Prostate gland (tissue), 2 donors: ENCODE data around the gene SPATA4. TPM values are rescaled to one million over a fixed set of nuclear protein-coding genes. Genes with fewer than 3 reads are reported as not detected.

Source experiments
- DNase-seq: peaks from one replicate; pipeline ENCODE4 v3.0.0-alpha.2; 2019; ENCODE audit warnings: low spot score
- H3K27ac ChIP-seq, 2 donors: fragments of 200-600 bp; sonication (generic); 2 replicates each; pipeline ENCODE4 v1.5.1; 2017 to 2019
- H3K27me3 ChIP-seq: fragments of 200-600 bp; sonication (generic); replicated peaks from 2 replicates; pipeline ENCODE4 v1.5.1; 2019; ENCODE audit not compliant: insufficient read depth
- H3K36me3 ChIP-seq, 2 donors: fragments of 200-600 bp; sonication (generic); 1 replicate in 1 of 2; 2 replicates in 1 of 2; pipeline versions ENCODE4 v1.5.1 to v1.8.1; 2017 to 2019
- H3K4me1 ChIP-seq: fragments of 200-600 bp; sonication (generic); replicated peaks from 2 replicates; pipeline ENCODE4 v1.5.1; 2019
- H3K4me3 ChIP-seq, 2 donors: fragments of 200-600 bp; sonication (generic); 2 replicates each; pipeline ENCODE4 v1.5.1; 2017 to 2019
- H3K9me3 ChIP-seq: fragments of 200-600 bp; sonication (generic); 2 replicates; pipeline ENCODE4 v1.5.1; 2017
- CTCF ChIP-seq, 4 experiments: fragments of 200-600 bp in 2 of 4; fragments of 450-650 bp in 2 of 4; sonication (generic) in 2 of 4; IDR thresholded peaks; 1 replicate in 3 of 4; 2 replicates in 1 of 4; pipeline ENCODE4 v1.5.1; 2016 to 2019; ENCODE audit warnings: antibody characterized with exemption in 4 of 4, mild to moderate bottlenecking in 2 of 4, moderate library complexity in 2 of 4
- POLR2A ChIP-seq: fragments of 450-650 bp; IDR thresholded peaks from one replicate; pipeline ENCODE4 v1.6.1; 2016; ENCODE audit warnings: antibody characterized with exemption, mild to moderate bottlenecking
- POLR2AphosphoS5 ChIP-seq: sonication (generic); formaldehyde crosslinking; IDR thresholded peaks from one replicate; pipeline ENCODE4 v1.6.1; 2017; ENCODE audit warnings: antibody characterized with exemption
- WGBS: methylation state at CpG from one replicate; pipeline ENCODE4 v1.1.5; 2018; 5-methylcytosine and 5-hydroxymethylcytosine counted together
- intact Hi-C: fragments of 100-400 bp; cut with DNase I; formaldehyde crosslinking; loops from one replicate; pipeline ENCODE4 v1.14.2; 2022
- total RNA-seq, 2 donors: library from RNA; depleted of rRNA; stranded (reverse); fragments of >200 nt; gene quantifications; one replicate each; pipeline ENCODE4 v1.1.0, GENCODE V29; 2016

Gene SPATA4
- total RNA-seq, result 10 to 100 TPM in 1 of 2 donors, under 1 TPM in 1; 0.68 to 10.2 TPM

DNA sequence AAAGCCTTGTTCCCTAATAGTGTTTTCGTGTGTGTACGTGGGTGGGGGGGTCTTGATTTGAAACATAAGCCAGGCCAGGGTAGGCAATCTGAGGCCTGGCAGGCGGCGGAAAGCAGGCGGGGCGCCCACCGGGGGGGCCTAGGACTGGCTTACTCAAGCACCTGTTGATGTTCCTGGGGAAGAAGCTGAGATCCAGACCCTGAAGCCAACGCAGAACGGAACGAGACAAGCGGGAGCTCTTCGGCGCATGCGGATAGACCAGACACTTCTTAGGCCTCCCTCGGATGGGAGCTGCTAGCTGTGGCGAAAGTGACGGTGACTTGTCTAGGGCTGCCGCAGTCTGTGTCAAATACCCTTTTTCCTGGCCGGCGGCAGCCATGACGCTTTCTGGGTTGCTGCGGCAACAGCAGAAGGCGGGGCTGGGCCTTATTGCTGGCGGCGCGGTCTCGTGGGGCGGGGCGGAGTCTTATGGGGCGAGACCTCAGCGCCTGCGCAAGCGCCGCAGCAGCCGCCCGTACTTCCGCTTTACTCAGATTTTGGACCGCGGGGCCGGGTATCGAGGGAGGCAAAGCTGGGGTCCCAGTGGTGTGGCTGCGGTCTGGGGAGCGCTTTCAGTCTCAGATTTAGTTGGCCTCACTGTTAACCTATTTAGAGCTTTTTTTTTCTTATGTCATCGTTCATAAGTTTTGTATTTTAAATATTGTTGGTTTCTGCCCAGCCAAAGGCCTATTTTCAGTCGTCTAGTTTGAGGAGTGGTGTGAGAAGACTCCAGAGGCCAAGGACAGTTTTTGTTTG, at the start of gene SPATA4:
Gene SPATA4 (minus strand): TSS at position 402 of the 795 bp plus-strand sequence. CDS start 23 bp downstream, at position 379.
- DNase-seq, result peak; percentile 93
- intact Hi-C loops, result loop anchor here (10.0 kb wide), 1 partner anchor 79 kb away; no protein-coding TSS in a partner anchor
- WGBS, result under 1% methylated on average over 45 of the region's 45 CpGs
- peak; percentile 32 for TF ChIP-seq POLR2A
- TF ChIP-seq POLR2AphosphoS5, result peak; percentile 88
- TF ChIP-seq CTCF (IDR thresholded peaks at IDR 0.05), result no peak
- H3K27me3 ChIP-seq, result no peaks in the 10 kb centered on the region
- H3K27ac ChIP-seq, result peak within 1 kb of the TSS; percentile 65 to 77
- H3K4me3 ChIP-seq, result peak within 1 kb of the TSS; percentile 41 to 51
- no peaks in the 10 kb centered on the region for H3K4me1 ChIP-seq
- no peaks in the 10 kb centered on the region for H3K9me3 ChIP-seq
- no peaks in the 10 kb centered on the region for H3K36me3 ChIP-seq

DNA sequence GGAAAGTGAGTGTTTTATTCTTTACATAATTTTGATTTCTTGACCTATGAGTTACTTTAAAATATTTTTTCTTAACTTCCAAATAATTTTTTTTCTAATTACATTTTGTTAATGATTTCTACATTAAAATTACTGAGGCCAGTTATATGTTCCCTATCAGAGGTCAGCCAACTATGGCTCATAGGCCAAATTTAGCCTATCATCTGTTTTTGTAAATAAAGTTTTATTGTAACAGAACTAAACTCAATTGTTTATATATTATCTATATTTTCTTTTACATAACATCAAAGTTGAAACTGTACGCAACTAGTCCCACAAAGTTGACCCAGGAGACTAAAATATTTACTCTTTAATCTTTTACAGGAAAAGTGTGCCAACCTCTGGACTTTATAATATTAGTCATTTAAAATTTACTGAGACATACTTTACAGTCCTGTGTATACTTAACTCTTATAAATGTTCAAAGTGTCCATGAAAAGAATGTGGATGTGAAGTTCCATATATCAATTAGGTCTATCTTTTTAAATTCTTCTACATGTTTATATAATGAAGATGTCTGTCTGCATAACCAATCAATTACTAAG, 47.5 kb upstream of the SPATA4 start:
- no peaks in the 10 kb centered on the region for H3K9me3 ChIP-seq
- TF ChIP-seq CTCF (IDR thresholded peaks at IDR 0.05), result no peak
- TF ChIP-seq POLR2A, result no peak
- no peak for TF ChIP-seq POLR2AphosphoS5
- 55% methylated on average over 1 of the region's 1 CpG for WGBS
- no peak overlapping the region for H3K4me3 ChIP-seq
- no peaks in the 10 kb centered on the region for H3K36me3 ChIP-seq
- H3K27ac ChIP-seq, result no peak overlapping the region
- no peaks in the 10 kb centered on the region for H3K4me1 ChIP-seq
- intact Hi-C loops, result no loop called here
- no peak for DNase-seq
- H3K27me3 ChIP-seq, result no peaks in the 10 kb centered on the region

- H3K27ac ChIP-seq, result no peak overlapping the region
- intact Hi-C loops, result no loop called here
- H3K9me3 ChIP-seq, result no peaks in the 10 kb centered on the region
- no peaks in the 10 kb centered on the region for H3K27me3 ChIP-seq
- H3K4me1 ChIP-seq, result no peaks in the 10 kb centered on the region
- H3K36me3 ChIP-seq, result no peaks in the 10 kb centered on the region
- WGBS, result 87% methylated on average over 8 of the region's 8 CpGs
- DNase-seq, result no peak
- TF ChIP-seq POLR2AphosphoS5, result no peak
- no peak for TF ChIP-seq POLR2A
- no peak for TF ChIP-seq CTCF (IDR thresholded peaks at IDR 0.05)
- no peak overlapping the region for H3K4me3 ChIP-seq
Measured at GRCh38 chr4:176241703-176242102, 46.3 kb upstream of the SPATA4 start.

GRCh38 chr4:176238826-176239225, 43.4 kb upstream of the SPATA4 start:
- Histone ChIP-seq H3K4me3 (no peak overlapping the region), H3K27ac (peak overlapping the region; percentile 44 to 48), H3K9me3 (no peaks in the 10 kb centered on the region), H3K4me1 (no peaks in the 10 kb centered on the region), H3K27me3 (no peaks in the 10 kb centered on the region), H3K36me3 (no peaks in the 10 kb centered on the region)
- DNase-seq, result no peak
- 41% methylated on average over 4 of the region's 4 CpGs for WGBS
- intact Hi-C loops, result no loop called here
- no peak for TF ChIP-seq CTCF (IDR thresholded peaks at IDR 0.05)
- no peak for TF ChIP-seq POLR2A
- TF ChIP-seq POLR2AphosphoS5, result no peak
